H1 (cell line): ENCODE measurements around the gene CDKN2B-AS1. TPM values are rescaled to one million over a fixed set of nuclear protein-coding genes. Genes with fewer than 3 reads are reported as not detected.

ENCODE experiments used
- EZH2 ChIP-seq: fragments of 200-600 bp; sonication (generic); IDR thresholded peaks from 2 replicates; pipeline ENCODE4 v1.7.1; 2012; ENCODE audit warnings: low read depth, mild to moderate bottlenecking, moderate library complexity, low read length, inconsistent platforms; ENCODE audit not compliant: severe bottlenecking
- FOSL1 ChIP-seq: IDR thresholded peaks from 2 replicates; pipeline ENCODE4 v1.6.1; 2011; ENCODE audit warnings: mild to moderate bottlenecking, low read depth, low read length, moderate library complexity; ENCODE audit not compliant: insufficient read depth
- GTF2F1 ChIP-seq: IDR thresholded peaks from 2 replicates; pipeline ENCODE4 v1.6.1; 2012; ENCODE audit warnings: low read depth, low read length, improper control_type of control experiment, borderline replicate concordance
- polyA plus RNA-seq, 7 experiments: library from polyadenylated mRNA; depleted of rRNA in 3 of 7; stranded (reverse) in 5 of 7; unstranded in 2 of 7; fragments of >200 nt in 5 of 7; fragments of 200-250 nt in 2 of 7; gene quantifications; 1 replicate in 5 of 7; 2 replicates in 1 of 7; 4 replicates in 1 of 7; pipeline versions ENCODE4 v1.2.1 to v1.2.3, GENCODE V29; 2011 to 2013; ENCODE audit warnings: missing spikeins in 2 of 7, mixed read lengths in 2 of 7
- total RNA-seq: library from RNA; stranded (reverse); fragmentation: NEBNext Ultra II Directional; extraction: Animal tissue kit (Norgen Biotek cat#: 25700); gene quantifications from 2 replicates; pipeline ENCODE4 v1.2.1, GENCODE V29; 2021
- TF ChIP-seq, protein P1 (sequence below): fragments of 300-600 bp; sonication (generic); IDR thresholded peaks from 2 replicates; pipeline ENCODE4 v1.7.1; 2012; ENCODE audit warnings: low read length, moderate library complexity, mild to moderate bottlenecking, inconsistent platforms; ENCODE audit not compliant: insufficient replicate concordance

The CDKN2B-AS1 gene
- total and polyA plus RNA-seq, 2 of the 8 experiments (the other 6 are each of a cell fraction or from before 2014, with no cell fraction given), result not detected

DNA sequence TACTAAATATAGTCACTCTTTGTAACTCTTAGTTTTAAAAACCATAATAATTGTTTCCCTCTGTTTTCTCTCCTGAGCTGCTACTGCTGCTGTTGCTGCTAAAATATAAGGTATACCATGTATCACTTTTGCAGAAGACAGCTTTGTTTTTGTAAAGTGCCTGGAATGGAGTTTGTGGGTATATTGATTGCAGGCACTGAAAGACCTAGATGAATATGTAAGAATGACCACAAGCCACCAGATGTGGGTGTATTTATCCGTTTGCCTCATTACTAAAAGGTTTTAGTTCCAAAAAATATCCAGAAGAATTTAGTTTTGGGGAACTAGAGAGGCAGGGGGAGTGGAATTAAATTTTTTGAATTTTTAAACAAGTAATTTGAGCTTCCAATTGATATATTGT lies 165.6 kb downstream of the CDKN2B-AS1 start (continued):
- TF ChIP-seq, protein P1, sequence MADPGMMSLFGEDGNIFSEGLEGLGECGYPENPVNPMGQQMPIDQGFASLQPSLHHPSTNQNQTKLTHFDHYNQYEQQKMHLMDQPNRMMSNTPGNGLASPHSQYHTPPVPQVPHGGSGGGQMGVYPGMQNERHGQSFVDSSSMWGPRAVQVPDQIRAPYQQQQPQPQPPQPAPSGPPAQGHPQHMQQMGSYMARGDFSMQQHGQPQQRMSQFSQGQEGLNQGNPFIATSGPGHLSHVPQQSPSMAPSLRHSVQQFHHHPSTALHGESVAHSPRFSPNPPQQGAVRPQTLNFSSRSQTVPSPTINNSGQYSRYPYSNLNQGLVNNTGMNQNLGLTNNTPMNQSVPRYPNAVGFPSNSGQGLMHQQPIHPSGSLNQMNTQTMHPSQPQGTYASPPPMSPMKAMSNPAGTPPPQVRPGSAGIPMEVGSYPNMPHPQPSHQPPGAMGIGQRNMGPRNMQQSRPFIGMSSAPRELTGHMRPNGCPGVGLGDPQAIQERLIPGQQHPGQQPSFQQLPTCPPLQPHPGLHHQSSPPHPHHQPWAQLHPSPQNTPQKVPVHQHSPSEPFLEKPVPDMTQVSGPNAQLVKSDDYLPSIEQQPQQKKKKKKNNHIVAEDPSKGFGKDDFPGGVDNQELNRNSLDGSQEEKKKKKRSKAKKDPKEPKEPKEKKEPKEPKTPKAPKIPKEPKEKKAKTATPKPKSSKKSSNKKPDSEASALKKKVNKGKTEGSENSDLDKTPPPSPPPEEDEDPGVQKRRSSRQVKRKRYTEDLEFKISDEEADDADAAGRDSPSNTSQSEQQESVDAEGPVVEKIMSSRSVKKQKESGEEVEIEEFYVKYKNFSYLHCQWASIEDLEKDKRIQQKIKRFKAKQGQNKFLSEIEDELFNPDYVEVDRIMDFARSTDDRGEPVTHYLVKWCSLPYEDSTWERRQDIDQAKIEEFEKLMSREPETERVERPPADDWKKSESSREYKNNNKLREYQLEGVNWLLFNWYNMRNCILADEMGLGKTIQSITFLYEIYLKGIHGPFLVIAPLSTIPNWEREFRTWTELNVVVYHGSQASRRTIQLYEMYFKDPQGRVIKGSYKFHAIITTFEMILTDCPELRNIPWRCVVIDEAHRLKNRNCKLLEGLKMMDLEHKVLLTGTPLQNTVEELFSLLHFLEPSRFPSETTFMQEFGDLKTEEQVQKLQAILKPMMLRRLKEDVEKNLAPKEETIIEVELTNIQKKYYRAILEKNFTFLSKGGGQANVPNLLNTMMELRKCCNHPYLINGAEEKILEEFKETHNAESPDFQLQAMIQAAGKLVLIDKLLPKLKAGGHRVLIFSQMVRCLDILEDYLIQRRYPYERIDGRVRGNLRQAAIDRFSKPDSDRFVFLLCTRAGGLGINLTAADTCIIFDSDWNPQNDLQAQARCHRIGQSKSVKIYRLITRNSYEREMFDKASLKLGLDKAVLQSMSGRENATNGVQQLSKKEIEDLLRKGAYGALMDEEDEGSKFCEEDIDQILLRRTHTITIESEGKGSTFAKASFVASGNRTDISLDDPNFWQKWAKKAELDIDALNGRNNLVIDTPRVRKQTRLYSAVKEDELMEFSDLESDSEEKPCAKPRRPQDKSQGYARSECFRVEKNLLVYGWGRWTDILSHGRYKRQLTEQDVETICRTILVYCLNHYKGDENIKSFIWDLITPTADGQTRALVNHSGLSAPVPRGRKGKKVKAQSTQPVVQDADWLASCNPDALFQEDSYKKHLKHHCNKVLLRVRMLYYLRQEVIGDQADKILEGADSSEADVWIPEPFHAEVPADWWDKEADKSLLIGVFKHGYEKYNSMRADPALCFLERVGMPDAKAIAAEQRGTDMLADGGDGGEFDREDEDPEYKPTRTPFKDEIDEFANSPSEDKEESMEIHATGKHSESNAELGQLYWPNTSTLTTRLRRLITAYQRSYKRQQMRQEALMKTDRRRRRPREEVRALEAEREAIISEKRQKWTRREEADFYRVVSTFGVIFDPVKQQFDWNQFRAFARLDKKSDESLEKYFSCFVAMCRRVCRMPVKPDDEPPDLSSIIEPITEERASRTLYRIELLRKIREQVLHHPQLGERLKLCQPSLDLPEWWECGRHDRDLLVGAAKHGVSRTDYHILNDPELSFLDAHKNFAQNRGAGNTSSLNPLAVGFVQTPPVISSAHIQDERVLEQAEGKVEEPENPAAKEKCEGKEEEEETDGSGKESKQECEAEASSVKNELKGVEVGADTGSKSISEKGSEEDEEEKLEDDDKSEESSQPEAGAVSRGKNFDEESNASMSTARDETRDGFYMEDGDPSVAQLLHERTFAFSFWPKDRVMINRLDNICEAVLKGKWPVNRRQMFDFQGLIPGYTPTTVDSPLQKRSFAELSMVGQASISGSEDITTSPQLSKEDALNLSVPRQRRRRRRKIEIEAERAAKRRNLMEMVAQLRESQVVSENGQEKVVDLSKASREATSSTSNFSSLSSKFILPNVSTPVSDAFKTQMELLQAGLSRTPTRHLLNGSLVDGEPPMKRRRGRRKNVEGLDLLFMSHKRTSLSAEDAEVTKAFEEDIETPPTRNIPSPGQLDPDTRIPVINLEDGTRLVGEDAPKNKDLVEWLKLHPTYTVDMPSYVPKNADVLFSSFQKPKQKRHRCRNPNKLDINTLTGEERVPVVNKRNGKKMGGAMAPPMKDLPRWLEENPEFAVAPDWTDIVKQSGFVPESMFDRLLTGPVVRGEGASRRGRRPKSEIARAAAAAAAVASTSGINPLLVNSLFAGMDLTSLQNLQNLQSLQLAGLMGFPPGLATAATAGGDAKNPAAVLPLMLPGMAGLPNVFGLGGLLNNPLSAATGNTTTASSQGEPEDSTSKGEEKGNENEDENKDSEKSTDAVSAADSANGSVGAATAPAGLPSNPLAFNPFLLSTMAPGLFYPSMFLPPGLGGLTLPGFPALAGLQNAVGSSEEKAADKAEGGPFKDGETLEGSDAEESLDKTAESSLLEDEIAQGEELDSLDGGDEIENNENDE, result no peak
- TF ChIP-seq EZH2 (no peak), FOSL1 (no peak), GTF2F1 (no peak)
